Stimulated activated CD8-positive, alpha-beta memory T cell treated with anti-CD3 and anti-CD28 coated beads, Interleukin-4, amount 100 ng/mL, for 48 hours (primary cell): ENCODE results near the gene CDC25C.
A peak's percentile ranks its signal among the peaks of the same experiment; 100 is the strongest.
"Not testable (repeated sequence)": the region's sequence is repeated elsewhere in the genome, so short reads cannot be mapped to it uniquely, and the experiment has no call there.

ENCODE experiments used
- DNase-seq: peaks from one replicate; pipeline ENCODE4 v3.0.0-alpha.2; 2020

Gene CDC25C

GRCh38 chr5:138344887-138345622 is 13.5 kb upstream of the CDC25C start:
- DNase-seq = no peak

- DNase-seq = no peak
These were observed 8.4 kb upstream of the CDC25C start for GRCh38 chr5:138340008-138340407.

- DNase-seq = no peak
These were observed 7.9 kb upstream of the CDC25C start for GRCh38 chr5:138339464-138339863.

- no peak for DNase-seq
These were observed 7.5 kb upstream of the CDC25C start for GRCh38 chr5:138339091-138339456.

GRCh38 chr5:138338411-138339090 is 6.9 kb upstream of the CDC25C start:
- peak; percentile 39 for DNase-seq

GRCh38 chr5:138337685-138338410 is 6.2 kb upstream of the CDC25C start, which contains the start of gene FAM53C:
TSS of gene FAM53C (plus strand) at chr5:138338266. CDS start at chr5:138341336, 3,070 bp downstream.
- peak; percentile 95 for DNase-seq

- no peak for DNase-seq
These were observed 5.5 kb upstream of the CDC25C start for GRCh38 chr5:138336952-138337684.

GRCh38 chr5:138334867-138335447 is 3.4 kb upstream of the CDC25C start:
- DNase-seq = no peak

GRCh38 chr5:138330813-138331448 is 673 bp downstream of the CDC25C start:
- DNase-seq = no peak

GRCh38 chr5:138318211-138318610 is 13.4 kb downstream of the CDC25C start:
- not testable (repeated sequence) for DNase-seq

- DNase-seq = no peak
These were observed 15.2 kb downstream of the CDC25C start for GRCh38 chr5:138316355-138316754.

GRCh38 chr5:138315751-138316278 is 15.8 kb downstream of the CDC25C start:
- no peak for DNase-seq

- no peak for DNase-seq
These were observed 25.8 kb downstream of the CDC25C start for GRCh38 chr5:138305797-138306196.

GRCh38 chr5:138303372-138303771 is 28.2 kb downstream of the CDC25C start:
- DNase-seq = no peak

GRCh38 chr5:138289296-138289695 is 42.3 kb downstream of the CDC25C start:
- no peak for DNase-seq

GRCh38 chr5:138287246-138287645 is 44.4 kb downstream of the CDC25C start:
- DNase-seq = no peak

- no peak for DNase-seq
These were observed 48.5 kb downstream of the CDC25C start for GRCh38 chr5:138282920-138283742.

- no peak for DNase-seq
These were observed 50.7 kb downstream of the CDC25C start for GRCh38 chr5:138280915-138281314.

- DNase-seq = no peak
These were observed 55.1 kb downstream of the CDC25C start for GRCh38 chr5:138276402-138277054.

- no peak for DNase-seq
These were observed 55.7 kb downstream of the CDC25C start for GRCh38 chr5:138275895-138276294.
